Measurements from ENCODE around the gene NOL4L. TPM values are rescaled to one million over a fixed set of nuclear protein-coding genes. Genes with fewer than 3 reads are reported as not detected.

NOL4L gene
- polyA plus RNA-seq, 4 donors, result 16.0 to 97.3 (median 24.0) TPM

DNA sequence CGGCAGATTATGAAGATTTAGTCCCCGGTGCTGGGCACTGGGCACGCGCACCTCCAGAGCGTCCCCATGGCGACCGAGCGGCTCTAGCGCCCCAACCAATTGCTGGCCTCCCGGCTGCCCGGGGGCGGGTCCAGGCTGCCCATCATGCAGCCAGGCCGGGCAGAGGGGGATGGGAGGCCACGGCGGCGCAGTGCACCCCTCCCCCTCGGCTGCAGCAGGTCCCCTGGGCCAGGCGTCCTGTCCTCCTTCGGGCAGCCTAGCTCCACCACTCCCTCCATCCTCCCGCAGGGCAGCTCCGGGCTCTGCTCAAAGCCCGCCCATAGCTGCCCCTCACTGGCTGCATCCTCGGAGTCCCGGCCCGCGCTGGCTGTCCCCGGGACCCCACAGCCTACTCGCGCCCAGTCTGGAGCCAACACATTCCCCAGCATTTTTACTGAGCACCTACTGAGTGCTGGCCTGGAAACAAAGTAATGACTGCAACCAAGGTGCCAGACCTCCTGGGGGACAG is 127.6 kb downstream of the NOL4L start:
- Histone ChIP-seq H3K27me3 (ENCODE audit: control insufficient read depth in 3 of 3, insufficient read depth in 3 of 3, low read length in 3 of 3) (no peaks in the 10 kb centered on the region), H3K4me3 (ENCODE audit: low read depth in 1 of 3, low read length in 3 of 3) (peak overlapping the region in 1 of 3 donors; percentile 25), H3K27ac (ENCODE audit: low read depth in 1 of 3, low read length in 2 of 3) (peak overlapping the region in 1 of 3 donors; percentile 28), H3K4me1 (ENCODE audit: control insufficient read depth in 3 of 3, insufficient read depth in 2 of 3, low read depth in 1 of 3, low read length in 2 of 3) (peaks cover 0 to 28% (median 0%) of the 10 kb centered on the region in 3 donors), H3K9me3 (ENCODE audit: control insufficient read depth in 2 of 2, insufficient read depth in 1 of 2, low read depth in 1 of 2, low read length in 1 of 2) (no peaks in the 10 kb centered on the region), H3K36me3 (ENCODE audit: control insufficient read depth in 3 of 3, insufficient read depth in 2 of 3, low read depth in 1 of 3, low read length in 3 of 3) (peaks cover 3 to 92% (median 18%) of the 10 kb centered on the region in 3 donors)
- 37 to 87% (median 80%) methylated on average over 10 to 29 of the region's 29 CpGs for WGBS, 3 donors
- FAIRE-seq (no peak), DNase-seq (peak in 1 of 2 donors; percentile 64)

GRCh38 chr20:32456869-32457478 is 128.2 kb downstream of the NOL4L start:
- no peaks in the 10 kb centered on the region for H3K9me3 ChIP-seq (ENCODE audit: control insufficient read depth in 2 of 2, insufficient read depth in 1 of 2, low read depth in 1 of 2, low read length in 1 of 2)
- DNase-seq, result peak in 1 of 2 donors; percentile 58
- H3K27ac ChIP-seq (ENCODE audit: low read depth in 1 of 3, low read length in 2 of 3), result peak overlapping the region in 1 of 3 donors; percentile 28
- H3K4me1 ChIP-seq (ENCODE audit: control insufficient read depth in 3 of 3, insufficient read depth in 2 of 3, low read depth in 1 of 3, low read length in 2 of 3), result peaks cover 0 to 23% (median 0%) of the 10 kb centered on the region in 3 donors
- H3K36me3 ChIP-seq (ENCODE audit: control insufficient read depth in 3 of 3, insufficient read depth in 2 of 3, low read depth in 1 of 3, low read length in 3 of 3), result peaks cover 3 to 92% (median 22%) of the 10 kb centered on the region in 3 donors
- 36 to 73% (median 70%) methylated on average over 24 to 36 of the region's 36 CpGs for whole genome bisulfite sequencing, 3 donors
- peak overlapping the region in 1 of 3 donors; percentile 25 for H3K4me3 ChIP-seq (ENCODE audit: low read depth in 1 of 3, low read length in 3 of 3)
- FAIRE-seq, result no peak
- no peaks in the 10 kb centered on the region for H3K27me3 ChIP-seq (ENCODE audit: control insufficient read depth in 3 of 3, insufficient read depth in 3 of 3, low read length in 3 of 3)

DNA sequence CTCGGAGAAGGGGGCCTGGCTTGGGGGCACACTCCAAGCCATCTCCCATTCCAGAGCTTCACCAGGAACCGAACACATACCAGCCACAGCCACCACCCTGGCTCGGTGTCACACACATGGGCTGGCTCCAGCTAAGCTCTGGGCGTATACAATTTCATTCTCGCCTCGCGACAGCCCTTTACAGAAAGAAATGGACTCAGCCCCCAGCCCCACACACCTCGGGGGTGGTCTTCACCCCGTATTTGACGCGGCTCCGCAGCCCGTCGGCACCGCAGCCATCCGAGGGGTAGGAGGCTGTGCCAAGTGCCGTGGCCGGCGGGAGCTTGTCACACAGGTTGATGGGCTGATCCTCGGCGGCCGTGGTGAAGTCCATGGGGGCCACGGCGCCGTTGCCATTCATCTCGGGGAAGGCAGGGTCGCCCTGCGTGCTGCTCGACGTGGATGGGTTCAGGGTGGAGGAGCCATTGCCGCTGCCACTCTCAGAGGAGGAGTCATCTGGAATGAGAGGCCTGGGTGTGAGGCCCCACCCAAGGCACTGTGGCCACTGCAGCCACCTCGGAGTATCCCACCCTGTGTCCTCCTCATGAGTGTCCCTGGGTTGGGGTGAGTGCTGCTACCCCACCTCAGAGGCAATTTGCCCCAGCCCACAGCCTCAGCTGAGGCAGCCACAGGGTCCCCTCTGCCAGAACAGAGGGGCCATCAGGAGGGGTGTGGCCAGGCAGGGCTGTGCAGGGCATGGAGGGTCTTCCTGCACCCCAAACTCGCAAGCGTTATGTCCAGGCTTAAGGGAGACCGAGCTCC is 129.0 kb downstream of the NOL4L start:
- Histone ChIP-seq H3K9me3 (ENCODE audit: control insufficient read depth in 2 of 2, insufficient read depth in 1 of 2, low read depth in 1 of 2, low read length in 1 of 2) (no peaks in the 10 kb centered on the region), H3K27me3 (ENCODE audit: control insufficient read depth in 3 of 3, insufficient read depth in 3 of 3, low read length in 3 of 3) (no peaks in the 10 kb centered on the region), H3K27ac (ENCODE audit: low read depth in 1 of 3, low read length in 2 of 3) (no peak overlapping the region), H3K4me1 (ENCODE audit: control insufficient read depth in 3 of 3, insufficient read depth in 2 of 3, low read depth in 1 of 3, low read length in 2 of 3) (peaks cover 0 to 20% (median 0%) of the 10 kb centered on the region in 3 donors), H3K4me3 (ENCODE audit: low read depth in 1 of 3, low read length in 3 of 3) (no peak overlapping the region), H3K36me3 (ENCODE audit: control insufficient read depth in 3 of 3, insufficient read depth in 2 of 3, low read depth in 1 of 3, low read length in 3 of 3) (peaks cover 3 to 94% (median 23%) of the 10 kb centered on the region in 3 donors)
- FAIRE-seq (no peak), DNase-seq (no peak)
- WGBS, 3 donors, result 89 to 91% (median 90%) methylated on average over 34 to 35 of the region's 35 CpGs

DNA sequence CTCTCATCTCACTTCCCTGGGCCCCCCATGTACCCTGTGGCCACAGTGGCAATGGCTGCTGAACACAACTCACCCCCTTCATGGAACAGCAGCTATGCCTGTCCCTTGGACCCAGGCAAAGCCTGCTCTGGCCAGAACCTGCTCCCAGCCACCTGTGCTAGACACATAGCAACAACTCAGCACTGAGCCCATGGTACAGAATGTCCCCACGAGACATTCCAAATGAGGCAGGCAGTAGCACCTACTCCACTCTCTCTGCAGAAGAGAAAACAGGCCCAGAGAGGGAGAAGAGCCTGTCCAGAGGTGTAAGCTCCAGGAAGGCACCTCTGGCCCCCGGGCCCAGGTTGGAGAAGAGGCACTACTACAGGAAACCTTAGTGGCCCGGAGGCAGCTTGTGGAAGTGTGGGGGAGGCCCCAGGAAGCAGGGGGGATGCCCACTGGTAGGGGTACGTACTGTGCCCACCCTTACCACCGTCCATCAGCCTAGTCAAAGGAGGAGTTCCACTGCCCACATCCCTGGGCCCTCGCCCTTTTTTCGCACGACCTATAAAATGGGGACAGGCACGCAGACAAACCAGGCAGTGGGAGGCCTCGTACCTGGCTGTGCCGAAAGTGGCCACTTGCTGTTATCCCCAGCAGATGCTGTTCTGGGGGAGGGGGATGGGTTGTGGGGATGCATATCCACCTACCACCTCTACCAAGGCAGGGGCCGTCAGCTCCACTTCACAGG is 129.8 kb downstream of the NOL4L start:
- no peaks in the 10 kb centered on the region for H3K27me3 ChIP-seq (ENCODE audit: control insufficient read depth in 3 of 3, insufficient read depth in 3 of 3, low read length in 3 of 3)
- DNase-seq (no peak), FAIRE-seq (no peak)
- no peak overlapping the region for H3K27ac ChIP-seq (ENCODE audit: low read depth in 1 of 3, low read length in 2 of 3)
- H3K4me1 ChIP-seq (ENCODE audit: control insufficient read depth in 3 of 3, insufficient read depth in 2 of 3, low read depth in 1 of 3, low read length in 2 of 3), result peaks cover 0 to 23% (median 0%) of the 10 kb centered on the region in 3 donors
- peaks cover 3 to 94% (median 26%) of the 10 kb centered on the region in 3 donors for H3K36me3 ChIP-seq (ENCODE audit: control insufficient read depth in 3 of 3, insufficient read depth in 2 of 3, low read depth in 1 of 3, low read length in 3 of 3)
- no peaks in the 10 kb centered on the region for H3K9me3 ChIP-seq (ENCODE audit: control insufficient read depth in 2 of 2, insufficient read depth in 1 of 2, low read depth in 1 of 2, low read length in 1 of 2)
- WGBS, 3 donors, result 85 to 90% (median 87%) methylated on average over 12 of the region's 12 CpGs
- no peak overlapping the region for H3K4me3 ChIP-seq (ENCODE audit: low read depth in 1 of 3, low read length in 3 of 3)

DNA sequence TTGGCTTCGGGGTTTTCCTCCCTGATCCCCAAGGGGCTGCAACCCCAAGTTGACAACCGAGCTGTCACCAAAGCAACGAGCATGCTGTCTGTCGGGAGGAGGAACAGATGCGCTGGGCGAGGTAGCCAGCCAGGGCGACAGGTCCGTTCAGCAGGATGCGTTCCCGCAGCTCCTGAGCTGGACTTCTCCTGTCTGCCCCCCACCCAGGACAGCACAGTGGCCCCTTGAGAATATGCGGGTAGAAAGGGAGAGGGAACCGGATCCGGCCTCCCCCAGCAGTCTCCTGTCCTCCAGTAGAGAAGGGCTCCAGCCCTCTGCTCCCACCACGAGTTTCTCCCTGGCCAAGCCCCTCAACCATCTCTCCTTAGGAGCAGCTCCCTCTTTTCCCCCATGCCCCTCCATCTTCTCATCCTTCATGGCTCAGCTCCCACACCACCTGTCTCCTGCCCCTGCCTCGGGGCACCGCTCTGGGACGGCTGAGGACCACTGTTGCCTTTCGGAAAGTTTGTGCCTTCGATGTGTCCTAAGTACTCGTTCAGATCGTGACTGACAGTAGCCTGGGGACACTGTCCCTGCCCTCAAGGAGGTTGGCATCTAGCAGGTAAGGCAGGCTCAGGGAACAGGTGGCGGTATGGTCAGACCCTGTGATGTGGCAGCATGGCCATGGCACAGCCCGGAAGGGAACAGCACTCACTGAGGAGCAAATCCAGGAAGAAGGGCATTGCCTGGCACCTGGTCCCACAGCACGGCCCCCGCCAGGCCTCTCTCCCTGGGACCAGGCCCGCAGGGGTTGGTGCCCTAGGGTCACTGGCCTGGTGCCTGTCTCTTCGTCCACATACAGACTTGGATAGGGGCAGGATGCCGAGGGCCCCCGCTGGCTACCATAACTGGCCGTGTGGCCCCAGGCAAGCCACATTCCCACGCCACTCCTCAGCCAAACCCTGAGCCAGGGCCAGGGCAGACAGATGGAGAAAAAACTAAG is 130.7 kb downstream of the NOL4L start:
- Histone ChIP-seq H3K9me3 (ENCODE audit: control insufficient read depth in 2 of 2, insufficient read depth in 1 of 2, low read depth in 1 of 2, low read length in 1 of 2) (no peaks in the 10 kb centered on the region), H3K27me3 (ENCODE audit: control insufficient read depth in 3 of 3, insufficient read depth in 3 of 3, low read length in 3 of 3) (no peaks in the 10 kb centered on the region), H3K27ac (ENCODE audit: low read depth in 1 of 3, low read length in 2 of 3) (no peak overlapping the region), H3K36me3 (ENCODE audit: control insufficient read depth in 3 of 3, insufficient read depth in 2 of 3, low read depth in 1 of 3, low read length in 3 of 3) (peaks cover 3 to 94% (median 26%) of the 10 kb centered on the region in 3 donors), H3K4me1 (ENCODE audit: control insufficient read depth in 3 of 3, insufficient read depth in 2 of 3, low read depth in 1 of 3, low read length in 2 of 3) (peaks cover 0 to 32% (median 0%) of the 10 kb centered on the region in 3 donors), H3K4me3 (ENCODE audit: low read depth in 1 of 3, low read length in 3 of 3) (no peak overlapping the region)
- DNase-seq, result no peak
- WGBS, 3 donors, result 86 to 89% (median 87%) methylated on average over 30 to 31 of the region's 31 CpGs
- no peak for FAIRE-seq

GRCh38 chr20:32453467-32454163 is 131.5 kb downstream of the NOL4L start:
- Histone ChIP-seq H3K4me3 (ENCODE audit: low read depth in 1 of 3, low read length in 3 of 3) (no peak overlapping the region), H3K27ac (ENCODE audit: low read depth in 1 of 3, low read length in 2 of 3) (no peak overlapping the region), H3K27me3 (ENCODE audit: control insufficient read depth in 3 of 3, insufficient read depth in 3 of 3, low read length in 3 of 3) (no peaks in the 10 kb centered on the region), H3K9me3 (ENCODE audit: control insufficient read depth in 2 of 2, insufficient read depth in 1 of 2, low read depth in 1 of 2, low read length in 1 of 2) (no peaks in the 10 kb centered on the region), H3K36me3 (ENCODE audit: control insufficient read depth in 3 of 3, insufficient read depth in 2 of 3, low read depth in 1 of 3, low read length in 3 of 3) (peaks cover 3 to 94% (median 27%) of the 10 kb centered on the region in 3 donors), H3K4me1 (ENCODE audit: control insufficient read depth in 3 of 3, insufficient read depth in 2 of 3, low read depth in 1 of 3, low read length in 2 of 3) (peaks cover 0 to 26% (median 0%) of the 10 kb centered on the region in 3 donors)
- FAIRE-seq (no peak), DNase-seq (no peak)
- 87 to 90% (median 90%) methylated on average over 28 of the region's 28 CpGs for WGBS, 3 donors

GRCh38 chr20:32452776-32453466 is 132.2 kb downstream of the NOL4L start:
- H3K36me3 ChIP-seq (ENCODE audit: control insufficient read depth in 3 of 3, insufficient read depth in 2 of 3, low read depth in 1 of 3, low read length in 3 of 3), result peaks cover 3 to 94% (median 31%) of the 10 kb centered on the region in 3 donors

More at GRCh38 chr20:32452776-32453466, 132.2 kb downstream of the NOL4L start:
- no peak overlapping the region for H3K4me3 ChIP-seq (ENCODE audit: low read depth in 1 of 3, low read length in 3 of 3)
- H3K27me3 ChIP-seq (ENCODE audit: control insufficient read depth in 3 of 3, insufficient read depth in 3 of 3, low read length in 3 of 3), result no peaks in the 10 kb centered on the region
- H3K9me3 ChIP-seq (ENCODE audit: control insufficient read depth in 2 of 2, insufficient read depth in 1 of 2, low read depth in 1 of 2, low read length in 1 of 2), result no peaks in the 10 kb centered on the region
- DNase-seq, result no peak
- 90 to 92% (median 91%) methylated on average over 24 of the region's 24 CpGs for WGBS, 3 donors
- H3K27ac ChIP-seq (ENCODE audit: low read depth in 1 of 3, low read length in 2 of 3), result no peak overlapping the region
- H3K4me1 ChIP-seq (ENCODE audit: control insufficient read depth in 3 of 3, insufficient read depth in 2 of 3, low read depth in 1 of 3, low read length in 2 of 3), result peaks cover 0 to 19% (median 0%) of the 10 kb centered on the region in 3 donors
- FAIRE-seq, result no peak
